NCI-H2107 treated with DMSO at 0.1 percent for 48 hours (cell line): Measurements from ENCODE around the gene ZNF789.
"Not testable (repeated sequence)": the region's sequence is repeated elsewhere in the genome, so short reads cannot be mapped to it uniquely, and the experiment has no call there.

ENCODE experiments used
- DNase-seq: peaks from one replicate; lab custom pipeline; 2025; ENCODE audit not compliant: unreplicated experiment; lab: John Stamatoyannopoulos, UW

ZNF789 gene

DNA sequence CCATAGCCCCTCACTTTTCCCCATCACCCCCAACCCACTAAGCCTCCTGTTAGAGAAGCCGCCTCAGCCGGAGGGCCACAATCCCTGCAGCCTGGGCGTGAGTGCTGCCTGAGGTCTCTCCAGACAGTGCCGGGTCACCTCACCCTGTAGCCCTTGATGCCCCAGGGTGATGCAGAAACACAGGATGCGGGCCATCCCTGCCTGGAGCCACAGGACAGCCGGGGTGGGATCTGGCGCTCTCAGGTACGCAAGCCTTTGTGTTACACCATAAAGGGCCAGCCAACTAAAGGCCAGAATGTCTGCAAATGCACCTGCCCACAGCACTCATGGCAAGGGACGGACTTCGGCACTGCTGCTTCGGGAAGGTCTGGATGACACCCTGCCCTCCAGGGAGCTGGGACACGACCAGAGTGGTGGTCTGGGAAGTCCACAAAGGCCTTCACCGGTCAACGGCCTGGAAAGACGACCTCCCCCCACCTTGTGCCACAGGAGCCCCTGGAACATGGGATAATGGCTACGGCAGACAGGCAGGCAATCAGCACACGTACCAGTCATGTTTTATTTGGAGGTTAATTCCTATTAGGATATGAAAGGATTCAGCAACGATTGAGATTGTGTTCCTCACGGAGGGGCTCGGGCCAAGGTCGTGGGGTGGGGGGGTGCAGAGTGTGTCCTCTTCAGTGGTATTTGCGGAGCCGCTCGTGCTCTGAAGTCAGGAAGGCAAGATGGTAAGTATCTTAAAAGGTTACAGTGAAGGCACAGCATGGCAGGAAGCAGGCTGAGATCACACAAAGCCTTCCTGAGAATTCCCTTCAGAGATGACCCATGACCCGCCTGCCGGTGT is 14.8 kb upstream of the ZNF789 start:
- DNase-seq, result no peak

DNA sequence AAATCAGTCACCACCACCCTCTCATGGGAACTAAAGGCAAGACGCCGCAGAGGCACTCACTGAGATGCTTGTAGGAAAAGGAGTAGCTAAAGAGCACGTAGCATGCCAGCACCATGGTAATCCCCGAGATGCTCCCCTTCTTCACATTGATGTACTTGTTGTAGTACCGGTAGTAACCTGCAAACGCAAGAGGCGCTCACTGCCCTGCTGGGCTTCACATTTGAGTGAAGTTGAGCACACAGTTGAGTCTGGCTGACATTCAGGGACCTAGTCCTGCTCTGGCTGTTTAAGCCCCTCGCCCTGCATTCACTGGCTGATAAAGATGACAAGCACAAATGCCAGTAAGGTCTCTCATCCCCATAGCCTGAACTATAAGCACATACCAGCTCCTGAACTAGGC is 13.6 kb upstream of the ZNF789 start:
- DNase-seq, result no peak

DNA sequence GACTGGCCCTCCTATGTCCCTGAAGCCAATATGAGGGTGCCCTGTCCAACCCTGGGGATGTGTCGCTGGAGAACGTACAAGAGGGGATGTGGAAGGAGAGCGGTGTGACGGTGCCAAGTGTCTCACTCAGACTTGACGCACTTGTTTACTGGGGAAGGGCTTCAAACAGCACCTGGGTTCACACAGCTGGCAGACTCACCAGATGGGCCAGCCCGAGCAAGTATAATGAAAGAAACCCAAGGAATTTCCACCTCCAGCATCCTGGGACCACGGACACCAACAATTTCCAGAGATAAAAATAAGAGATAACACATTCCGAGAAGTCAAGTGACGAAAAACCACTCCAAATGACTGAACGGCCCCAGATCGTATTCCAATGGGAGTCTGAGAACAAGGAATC is 12.0 kb upstream of the ZNF789 start:
- no peak for DNase-seq

DNA sequence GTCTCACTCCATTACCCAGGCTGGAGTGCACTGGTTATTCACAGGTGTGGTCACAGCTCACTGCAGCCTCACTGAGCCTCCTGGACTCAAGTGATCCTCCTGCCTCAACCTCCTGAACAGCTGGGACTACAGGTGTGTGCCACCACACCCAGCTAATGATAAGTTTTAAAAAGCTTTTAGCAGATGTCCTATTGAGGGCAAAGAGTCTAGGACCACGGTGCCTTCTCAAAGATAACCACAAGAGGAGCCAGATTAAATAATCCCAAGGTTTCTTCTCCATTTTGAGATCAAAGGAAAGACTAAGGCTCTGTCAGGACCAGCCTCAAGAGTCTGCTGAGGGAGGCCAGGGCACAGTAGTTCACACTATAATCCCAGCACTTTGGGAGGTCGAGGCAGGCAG is 11.5 kb upstream of the ZNF789 start:
- no peak for DNase-seq

DNA sequence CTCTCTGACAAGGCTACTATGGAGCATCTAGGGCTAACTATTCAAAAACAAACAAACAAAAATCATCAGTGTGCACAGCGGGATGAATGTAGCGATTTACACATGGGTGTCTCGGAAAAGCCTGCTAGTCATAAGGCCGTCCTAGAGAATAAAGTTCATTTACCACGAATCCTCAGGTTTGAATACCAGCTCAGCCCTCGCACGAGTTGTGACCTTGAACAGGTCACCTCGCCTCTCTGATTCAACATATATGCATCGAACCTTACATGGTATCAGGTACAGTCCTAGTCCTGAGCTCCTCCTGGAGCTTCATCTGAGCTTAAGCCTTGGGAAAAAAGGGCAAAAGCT is 7.3 kb upstream of the ZNF789 start:
- DNase-seq, result no peak

DNA sequence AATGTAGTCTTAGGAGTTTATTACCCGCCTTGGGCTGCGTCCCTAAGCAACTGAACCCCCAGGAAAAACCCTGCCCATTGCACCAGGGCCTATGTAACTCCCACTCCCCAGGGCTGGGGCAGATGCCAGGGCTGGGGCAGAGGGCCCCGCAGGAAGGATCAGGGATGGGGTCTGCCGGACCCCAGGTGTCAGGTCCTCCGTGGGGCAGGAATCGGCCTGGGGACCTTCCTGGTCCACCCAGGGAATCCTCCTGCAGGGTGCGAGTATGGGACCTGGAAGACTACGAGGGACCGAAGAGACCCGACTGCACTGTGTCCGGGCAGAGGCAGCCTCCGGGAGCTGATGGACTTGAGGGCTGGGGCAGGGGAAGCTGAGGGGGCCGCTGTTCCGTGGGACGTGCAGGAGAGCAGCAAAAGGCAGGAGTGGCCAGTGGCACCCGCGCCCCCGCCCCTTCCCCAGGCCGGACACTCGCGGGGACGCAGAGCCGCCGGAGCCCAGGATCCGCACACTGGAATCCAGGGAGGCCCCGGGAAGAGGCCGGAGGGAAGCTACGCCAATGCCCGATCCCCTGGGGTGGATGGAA is 4.3 kb upstream of the ZNF789 start:
- DNase-seq, result no peak

DNA sequence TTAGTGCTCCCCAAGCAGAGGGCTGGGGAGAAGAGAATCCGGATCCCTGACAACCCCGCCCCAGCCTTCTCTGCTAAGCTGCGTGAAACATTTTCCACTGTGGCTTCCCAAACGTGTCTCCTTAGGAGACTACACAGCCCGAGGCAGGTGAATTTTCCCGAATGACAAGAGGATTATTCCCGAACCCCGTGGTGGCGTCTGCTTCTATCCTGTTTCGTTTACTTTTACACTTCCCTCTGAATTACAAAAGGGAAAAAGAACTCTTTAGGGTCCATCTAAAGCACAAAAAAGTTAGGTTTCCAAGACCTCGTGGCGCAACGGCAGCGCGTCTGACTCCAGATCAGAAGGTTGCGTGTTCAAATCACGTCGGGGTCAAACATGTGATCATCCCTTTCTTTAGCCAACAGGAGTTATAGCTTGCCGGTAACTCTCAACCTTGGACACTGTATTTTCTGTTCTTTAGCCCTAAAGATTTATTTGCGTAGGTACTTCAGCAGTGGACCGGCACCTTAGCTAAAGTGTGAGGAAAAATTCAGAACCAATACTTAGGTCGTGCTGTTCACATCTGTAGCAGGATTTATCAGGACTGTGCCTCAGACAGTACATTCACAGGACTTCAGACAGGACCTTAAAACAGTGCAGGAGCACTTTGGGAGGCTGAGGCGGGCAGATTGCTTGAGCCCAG is 3.2 kb upstream of the ZNF789 start:
- DNase-seq, result no peak

DNA sequence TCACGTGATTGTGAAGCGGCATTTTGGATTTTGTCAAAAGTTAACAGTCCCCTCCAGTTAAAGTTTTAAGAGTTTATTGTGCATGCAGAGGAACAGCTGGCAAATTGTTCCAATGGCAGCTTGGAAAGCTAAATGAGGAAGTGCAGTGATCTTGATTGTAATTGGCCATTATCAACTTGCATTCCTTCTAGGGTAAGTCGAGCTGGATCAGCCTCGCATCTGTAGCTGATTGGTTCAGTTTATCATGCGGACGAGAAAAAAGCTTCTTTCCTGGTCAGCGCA is 566 bp downstream of the ZNF789 start:
- no peak for DNase-seq

DNA sequence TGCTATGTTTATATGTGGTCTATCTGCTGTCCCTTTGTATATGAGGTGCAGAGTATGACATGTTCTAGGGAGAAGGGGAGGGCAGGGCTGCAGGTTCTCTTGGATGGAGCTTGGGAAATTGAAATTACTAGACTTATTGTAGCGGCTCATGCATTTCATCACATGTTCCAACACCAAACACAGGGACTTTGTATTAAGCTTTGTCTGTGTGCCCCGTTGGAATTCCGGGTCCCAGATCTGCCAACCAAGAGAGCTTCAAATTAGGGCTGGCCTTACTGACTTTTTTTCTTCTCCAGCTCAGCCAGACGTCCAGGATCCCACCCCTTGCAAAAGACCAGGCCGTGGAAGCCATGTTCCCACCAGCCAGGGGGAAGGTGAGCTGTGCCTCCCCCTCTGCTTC is 3.4 kb downstream of the ZNF789 start:
- DNase-seq, result no peak

DNA sequence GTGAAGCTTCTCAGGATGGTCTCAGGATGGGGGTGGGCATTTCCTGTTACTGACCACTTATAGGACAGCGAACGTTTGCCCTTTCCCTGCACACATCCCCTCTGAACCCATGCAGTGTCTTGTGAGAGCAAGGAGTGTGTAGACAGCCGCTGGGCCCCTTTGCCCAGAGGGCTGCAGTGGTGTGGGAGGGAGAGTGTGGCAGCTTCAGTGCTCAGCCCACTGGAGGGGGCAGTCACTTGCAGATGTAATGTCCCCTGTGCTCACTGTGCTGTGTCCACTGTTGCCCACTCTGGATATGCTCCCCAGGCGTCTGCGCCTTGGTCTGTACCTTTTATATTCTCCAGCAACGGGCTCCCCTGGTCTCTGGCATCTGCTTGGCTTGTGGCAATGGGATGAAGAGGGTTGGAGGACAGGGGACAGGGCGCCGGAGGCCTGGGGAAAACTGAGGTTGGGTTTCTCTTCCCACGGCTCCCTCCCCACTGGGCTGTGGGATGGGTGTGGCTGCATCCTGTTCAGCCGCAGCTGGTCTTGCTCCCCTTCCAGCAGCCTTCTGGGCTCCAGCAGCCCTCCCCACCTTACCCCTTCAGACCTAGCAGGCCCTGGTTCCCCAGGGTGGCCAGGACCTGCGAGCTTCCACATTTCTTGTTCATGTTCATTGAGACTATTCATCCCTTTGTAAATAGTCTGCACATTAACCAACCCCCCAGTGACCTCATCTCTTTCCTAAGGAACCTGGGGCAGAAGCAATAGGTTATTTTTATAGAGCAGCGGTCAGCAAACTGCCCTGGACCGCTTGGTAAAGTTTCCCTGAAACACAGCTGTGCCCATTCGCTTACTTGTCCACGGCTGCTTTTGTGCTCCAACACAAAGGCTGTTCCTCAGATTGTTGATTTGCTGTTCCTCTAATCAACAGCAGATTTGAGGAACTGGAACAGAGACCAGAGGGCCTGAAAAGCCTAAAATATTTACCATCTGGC is 6.1 kb downstream of the ZNF789 start:
- no peak for DNase-seq

DNA sequence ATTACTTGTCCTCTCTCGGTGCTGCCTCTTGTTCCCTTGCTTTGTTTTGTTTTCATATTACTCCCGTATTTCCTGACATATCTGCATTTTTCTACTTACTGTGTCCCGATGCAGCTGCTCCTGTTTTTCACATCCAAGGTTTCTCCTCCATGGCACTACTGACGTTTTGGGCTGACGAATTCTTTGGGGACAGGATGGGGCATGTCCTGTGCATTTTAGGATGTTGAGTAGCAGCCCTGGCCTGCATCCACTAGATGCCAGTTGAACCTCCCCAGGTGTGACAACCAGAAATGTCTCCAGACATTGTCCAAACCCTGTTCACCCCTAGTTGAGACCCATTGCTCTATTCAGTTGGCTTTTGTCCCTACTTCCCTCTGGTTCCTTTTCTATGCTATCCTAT is 12.4 kb downstream of the ZNF789 start:
- no peak for DNase-seq

DNA sequence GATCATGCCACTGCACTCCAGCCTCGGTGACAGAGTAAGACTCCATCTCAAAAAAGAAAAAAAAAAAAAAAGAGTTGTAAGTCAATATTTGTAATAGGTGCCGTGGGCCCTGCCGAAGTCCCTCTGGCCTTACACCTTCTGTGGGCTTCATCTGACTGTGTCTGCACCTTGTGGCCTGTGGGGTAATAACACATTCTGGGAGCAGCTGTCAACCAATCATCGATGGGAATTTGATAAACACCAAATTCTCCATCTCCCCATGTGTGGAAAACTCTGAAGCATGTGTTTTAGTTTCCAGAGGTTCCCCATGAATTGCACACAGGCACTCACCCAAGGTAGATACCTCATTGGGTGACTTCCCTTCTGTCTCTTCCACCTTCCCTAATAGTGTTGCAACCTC is 16.5 kb downstream of the ZNF789 start:
- no peak for DNase-seq

DNA sequence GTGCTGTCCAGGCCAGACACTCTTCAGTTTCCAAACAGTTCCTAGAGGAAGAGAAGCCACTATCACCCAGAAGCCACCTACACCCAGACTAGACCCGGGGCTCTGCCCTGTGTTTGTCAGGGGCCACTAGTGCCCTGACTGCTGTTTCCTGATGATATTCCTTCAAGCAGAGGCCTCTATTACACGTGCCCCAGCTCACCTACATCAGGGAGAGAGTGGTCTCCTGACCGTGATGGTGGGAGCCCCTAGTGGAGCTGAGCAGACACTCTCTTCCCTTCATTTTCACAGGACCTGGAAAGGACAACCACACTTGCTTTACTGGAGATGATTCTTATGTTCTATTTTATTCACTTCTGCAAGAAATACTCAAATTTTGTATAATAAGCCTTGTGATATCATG is 18.2 kb downstream of the ZNF789 start:
- DNase-seq, result no peak

DNA sequence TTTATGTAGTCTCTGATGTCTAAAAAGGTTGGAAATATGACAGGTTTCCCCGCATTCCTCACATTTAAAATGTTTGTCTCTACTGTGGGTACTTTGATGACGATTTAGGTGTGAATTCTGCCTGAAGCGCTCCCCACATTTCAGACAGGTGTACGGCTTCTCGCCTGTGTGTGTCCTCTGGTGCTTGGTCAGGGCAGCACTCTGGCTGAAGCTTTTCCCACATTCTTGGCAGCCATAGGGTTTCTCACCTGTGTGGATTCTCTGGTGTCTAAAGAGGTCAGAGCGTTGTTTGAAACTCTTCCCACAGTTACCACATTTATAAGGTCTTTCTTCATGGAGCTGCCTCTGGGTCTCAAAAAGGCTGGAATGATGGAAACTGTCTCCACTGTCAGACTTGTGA is 21.1 kb downstream of the ZNF789 start:
- no peak for DNase-seq

DNA sequence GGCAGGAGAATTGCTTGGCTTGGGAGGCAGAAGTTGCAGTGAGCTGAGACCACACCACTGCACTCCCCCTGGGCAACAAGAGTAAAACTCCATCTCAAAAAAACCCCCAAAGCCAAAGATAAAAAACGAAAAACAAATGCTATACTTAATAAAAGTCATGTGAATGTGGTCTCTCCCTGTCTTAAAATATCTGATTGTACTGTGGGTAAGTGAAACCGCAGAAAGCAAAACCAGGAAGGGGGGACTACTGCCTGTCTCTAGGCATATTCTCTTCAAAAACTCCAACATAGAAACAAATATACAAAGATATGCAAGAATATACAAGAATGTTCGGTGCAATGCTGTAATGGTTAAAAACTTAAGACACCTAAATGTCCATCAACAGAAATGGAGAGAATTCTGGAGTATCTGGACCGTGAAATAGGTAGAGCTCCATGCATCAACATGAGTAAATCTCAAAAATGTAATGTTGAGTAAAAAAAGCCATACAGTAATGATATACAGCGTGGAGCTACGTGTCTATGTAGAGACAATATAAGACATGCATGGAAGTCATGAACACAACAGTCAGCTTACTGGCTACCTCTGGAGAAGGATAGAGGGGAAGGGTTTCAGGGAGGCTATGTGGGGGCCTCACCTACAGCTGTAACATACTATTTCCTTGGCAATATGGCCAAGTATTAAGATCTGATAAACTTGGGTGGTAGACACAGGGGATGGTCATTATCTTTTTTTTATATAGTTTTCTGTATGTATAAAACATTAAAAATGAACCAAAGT is 25.3 kb downstream of the ZNF789 start:
- DNase-seq, result no peak

DNA sequence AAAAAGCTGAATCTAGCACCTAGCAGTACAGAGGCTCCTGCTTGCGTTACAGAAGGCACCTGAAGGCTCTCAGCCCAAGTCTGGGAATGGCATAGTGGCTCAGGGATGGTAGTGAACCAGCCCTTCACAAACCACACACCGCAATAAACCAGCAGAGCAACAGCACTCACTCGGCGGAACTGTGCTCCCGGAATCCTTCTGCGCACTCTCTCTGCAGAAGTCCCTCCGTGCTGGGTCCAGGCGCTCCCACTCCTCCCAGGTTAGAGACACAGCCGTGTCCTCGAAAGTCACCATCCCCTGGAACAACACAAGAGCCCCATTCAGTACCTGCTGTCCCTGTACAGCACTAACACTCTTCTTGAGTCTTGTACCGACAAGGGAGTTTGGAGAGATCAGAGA is 25.9 kb downstream of the ZNF789 start:
- no peak for DNase-seq

DNA sequence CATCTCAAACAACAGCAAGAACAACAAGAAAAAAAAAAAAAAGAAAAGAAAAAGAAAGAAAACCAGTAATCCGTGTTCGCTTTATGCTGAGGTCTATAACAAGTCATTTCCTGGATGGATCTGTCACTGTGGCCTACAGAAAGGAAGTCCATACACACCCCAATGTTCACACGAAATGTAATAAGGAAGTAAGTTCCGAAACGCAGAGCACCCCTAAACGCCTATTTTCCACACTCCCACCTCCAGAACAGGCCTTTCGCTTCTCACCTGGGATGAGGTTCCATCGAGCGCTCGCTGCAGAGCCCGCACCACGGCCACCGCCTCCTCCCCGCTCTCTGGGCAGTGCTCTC is 26.7 kb downstream of the ZNF789 start:
- no peak for DNase-seq

DNA sequence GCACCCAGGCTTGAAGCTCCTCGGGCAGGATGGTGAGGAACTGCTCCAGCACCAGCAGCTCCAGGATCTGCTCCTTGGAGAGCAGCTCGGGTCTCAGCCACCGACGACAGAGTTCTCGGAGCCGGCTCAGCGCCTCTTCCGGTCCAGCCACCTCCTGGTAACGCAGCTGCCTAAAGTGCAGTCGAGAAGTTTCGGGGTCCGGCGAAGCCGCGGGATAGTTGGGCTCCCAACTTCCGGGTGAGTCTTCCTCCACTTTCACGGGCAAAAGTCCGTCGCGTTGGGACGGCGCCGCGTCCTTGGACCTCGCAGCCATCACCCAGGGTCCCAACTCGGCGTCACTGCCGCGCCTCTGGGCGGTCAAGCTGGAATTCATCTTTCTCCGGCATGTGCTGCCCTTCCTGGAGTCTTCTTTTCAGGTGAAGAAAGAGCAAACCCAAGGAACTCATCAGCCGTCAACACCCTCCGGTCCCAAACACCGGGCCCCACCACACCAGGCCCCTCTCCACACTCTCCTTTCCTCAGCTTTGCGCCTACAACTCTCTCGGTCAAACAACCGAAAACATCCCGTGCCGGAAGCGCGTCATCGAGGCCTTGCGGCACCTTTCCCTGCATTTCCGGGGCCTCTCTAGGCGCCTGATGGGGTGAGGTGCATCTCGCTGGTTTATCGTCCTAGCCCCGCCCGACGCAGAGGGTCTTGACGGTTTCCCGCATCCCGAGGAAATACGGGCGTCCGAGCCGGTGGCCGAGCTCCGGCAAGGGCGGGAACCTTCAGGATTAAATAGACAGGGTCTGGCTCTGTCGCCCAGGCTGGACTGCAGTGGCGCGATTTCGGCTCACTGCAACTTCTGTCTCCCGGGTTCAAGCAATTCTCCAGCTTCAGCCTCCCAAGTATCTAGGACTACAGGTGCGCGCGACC is 27.3 kb downstream of the ZNF789 start, which contains the start of gene ZNF394:
Gene ZNF394, minus strand, starts transcription at position 561 of the 916 bp plus-strand sequence. Its CDS starts 188 bp downstream, at position 373.
- peak; percentile 85 for DNase-seq

DNA sequence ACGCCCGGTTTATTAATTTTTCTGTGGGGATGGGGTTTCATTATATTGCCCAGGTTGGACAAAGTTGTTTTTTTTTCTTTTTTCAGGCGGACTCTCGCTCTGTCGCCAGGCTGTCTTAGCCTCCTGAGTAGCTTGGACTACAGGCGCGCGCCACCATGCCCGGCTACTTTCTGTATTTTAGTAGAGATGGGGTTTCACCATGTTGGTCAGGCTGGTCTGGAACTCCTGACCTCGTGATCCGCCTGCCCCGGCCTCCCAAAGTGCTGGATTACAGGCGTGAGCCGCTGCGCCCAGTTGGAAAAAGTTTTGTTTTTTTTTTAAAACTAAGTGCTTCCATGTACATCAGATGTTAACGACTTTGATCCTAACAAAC is 27.9 kb downstream of the ZNF789 start:
- DNase-seq, result no peak

DNA sequence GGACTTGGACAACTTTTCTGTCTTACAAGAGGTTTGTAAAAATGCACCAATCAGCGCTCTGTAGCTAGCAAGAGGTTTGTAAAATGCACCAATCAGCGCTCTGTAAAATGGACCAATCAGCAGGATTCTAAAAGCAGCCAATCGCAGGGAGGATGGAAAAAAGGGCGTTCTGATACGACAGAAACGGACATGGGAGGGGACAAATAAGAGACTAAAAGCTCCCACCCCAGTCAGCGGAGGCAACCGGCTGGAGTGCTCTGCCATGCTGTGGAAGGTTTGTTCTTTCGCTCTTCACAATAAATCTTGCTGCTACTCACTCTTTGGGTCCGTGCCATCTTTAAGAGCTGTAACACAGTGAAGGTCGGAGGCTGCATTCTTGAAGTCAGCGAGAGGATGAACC is 28.5 kb downstream of the ZNF789 start:
- DNase-seq, result not testable (repeated sequence)
